Stimulated activated CD4-positive, alpha-beta T cell treated with anti-CD3 and anti-CD28 coated beads, Interleukin-1b, Interleukin-23, amount 100 ng/mL, for 4 hours (primary cell): ENCODE measurements around the gene BRD8.
A peak's percentile ranks its signal among the peaks of the same experiment; 100 is the strongest.
"Not testable (repeated sequence)": the region's sequence is repeated elsewhere in the genome, so short reads cannot be mapped to it uniquely, and the experiment has no call there.

Experiments used
- DNase-seq, 2 donors: peaks; one replicate each; pipeline ENCODE4 v3.0.0-alpha.2; 2020; ENCODE audit warnings: low read depth in 2 of 2

The BRD8 gene

DNA sequence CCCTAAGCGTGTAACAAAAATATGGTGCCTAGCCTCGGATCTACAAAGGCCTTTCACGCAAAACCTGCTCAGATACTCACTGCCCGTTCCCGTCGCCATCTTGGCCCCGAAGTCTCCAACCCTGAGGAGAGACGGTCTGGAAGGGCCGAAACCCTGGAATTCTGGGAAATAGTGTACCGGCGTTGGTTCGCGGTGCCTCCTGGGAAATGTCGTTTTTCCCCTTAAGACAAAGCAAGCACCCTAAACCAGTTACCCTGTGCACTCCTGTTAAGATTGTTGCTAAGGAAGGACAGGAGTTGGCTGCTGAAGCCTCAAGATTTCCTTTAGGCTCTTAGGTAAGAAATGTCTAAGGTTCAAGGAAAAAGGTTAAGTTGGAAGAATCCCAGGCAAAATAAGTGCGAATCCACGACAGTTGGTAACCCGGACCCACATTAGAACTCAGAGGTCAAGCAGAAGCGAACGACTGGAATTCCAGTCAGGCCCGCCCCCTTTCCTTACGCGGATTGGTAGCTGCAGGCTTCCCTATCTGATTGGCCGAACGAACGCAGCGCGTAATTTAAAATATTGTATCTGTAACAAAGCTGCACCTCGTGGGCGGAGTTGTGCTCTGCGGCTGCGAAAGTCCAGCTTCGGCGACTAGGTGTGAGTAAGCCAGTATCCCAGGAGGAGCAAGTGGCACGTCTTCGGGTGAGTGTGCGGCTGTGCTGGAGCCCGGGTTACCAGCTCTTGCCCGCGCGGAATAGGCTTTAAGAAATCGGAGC lies at the start of gene BRD8, which contains the start of gene KIF20A:
TSS of gene BRD8 (minus strand) at position 115 of the 761 bp plus-strand sequence. CDS start at position 99, 16 bp downstream.
TSS of gene KIF20A (plus strand) at position 597 of the 761 bp plus-strand sequence. CDS start 569 bp downstream, outside the sequence.
- DNase-seq: peak; percentile 70 to 76

GRCh38 chr5:138226910-138227309 lies 48.5 kb upstream of the BRD8 start:
- no peak for DNase-seq

- DNase-seq: no peak
Measured at GRCh38 chr5:138224712-138225111, 46.3 kb upstream of the BRD8 start.

DNA sequence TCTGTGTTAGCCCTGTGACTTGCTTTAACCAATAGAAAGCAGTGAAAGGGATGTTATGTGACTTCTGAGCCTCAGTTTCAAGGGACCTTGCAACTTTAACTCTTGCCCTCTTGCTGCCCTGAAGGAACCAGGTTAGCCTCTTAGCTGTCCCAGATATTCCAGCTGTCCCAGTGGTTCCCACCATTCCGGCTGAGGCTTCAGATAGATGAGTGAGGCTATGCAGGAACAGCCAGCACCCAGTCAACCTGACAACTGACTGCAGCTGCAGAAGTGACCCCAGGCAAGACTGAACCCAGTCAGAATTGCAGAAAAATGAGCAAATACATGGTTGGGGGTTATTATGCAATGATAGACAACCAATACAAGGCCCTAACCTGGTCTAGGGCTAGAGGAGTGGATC lies 45.1 kb upstream of the BRD8 start:
- DNase-seq: no peak

GRCh38 chr5:138216799-138217198 lies 38.4 kb upstream of the BRD8 start:
- DNase-seq: no peak

GRCh38 chr5:138213161-138214029 lies 35.0 kb upstream of the BRD8 start, which contains the start of gene CDC23:
Gene CDC23, minus strand, starts transcription at chr5:138213323. Its CDS starts 11 bp downstream, at chr5:138213312.
- peak; percentile 75 to 83 for DNase-seq

DNA sequence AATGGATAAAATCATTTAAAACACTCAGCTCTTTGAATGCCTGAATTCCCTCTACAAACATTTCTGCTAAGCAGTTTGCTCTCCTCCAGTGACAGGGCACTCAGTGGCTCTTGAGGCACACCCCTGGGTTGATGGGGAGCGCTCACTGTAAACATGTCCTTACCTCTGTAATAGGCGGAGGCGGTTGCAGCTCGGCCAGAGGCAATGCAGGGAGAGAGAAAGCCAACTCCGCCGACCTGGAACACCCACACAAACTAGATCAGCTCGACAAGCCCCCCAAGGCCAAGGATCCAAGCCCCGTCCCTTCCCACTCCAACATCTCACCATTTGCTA lies 34.4 kb upstream of the BRD8 start:
- DNase-seq: no peak

- DNase-seq: no peak
Measured at GRCh38 chr5:138210985-138211384, 32.6 kb upstream of the BRD8 start.

DNA sequence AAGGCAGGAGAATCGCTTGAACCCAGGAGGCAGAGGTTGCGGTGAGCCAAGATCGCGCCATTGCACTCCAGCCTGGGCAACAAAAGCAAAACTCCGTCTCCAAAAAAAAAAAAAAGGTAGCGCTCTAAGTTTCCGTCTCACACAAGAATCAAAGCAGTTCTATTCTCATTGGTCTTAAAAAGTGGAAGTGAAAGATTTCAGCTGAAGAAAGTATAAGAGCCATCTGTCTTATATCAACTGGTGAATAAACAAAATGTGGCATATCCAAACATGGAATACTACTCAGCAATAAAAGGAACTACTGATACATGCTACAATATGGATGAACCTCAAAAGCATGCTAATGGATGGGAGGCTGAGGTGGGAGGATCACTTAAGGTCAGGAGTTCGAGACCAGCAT lies 15.4 kb upstream of the BRD8 start:
- not testable (repeated sequence) for DNase-seq

- no peak for DNase-seq
Measured at GRCh38 chr5:138192826-138193225, 14.4 kb upstream of the BRD8 start.

- DNase-seq: no peak
Measured at GRCh38 chr5:138188626-138189025, 10.2 kb upstream of the BRD8 start.

- DNase-seq: no peak
Measured at GRCh38 chr5:138186002-138186447, 7.6 kb upstream of the BRD8 start.

DNA sequence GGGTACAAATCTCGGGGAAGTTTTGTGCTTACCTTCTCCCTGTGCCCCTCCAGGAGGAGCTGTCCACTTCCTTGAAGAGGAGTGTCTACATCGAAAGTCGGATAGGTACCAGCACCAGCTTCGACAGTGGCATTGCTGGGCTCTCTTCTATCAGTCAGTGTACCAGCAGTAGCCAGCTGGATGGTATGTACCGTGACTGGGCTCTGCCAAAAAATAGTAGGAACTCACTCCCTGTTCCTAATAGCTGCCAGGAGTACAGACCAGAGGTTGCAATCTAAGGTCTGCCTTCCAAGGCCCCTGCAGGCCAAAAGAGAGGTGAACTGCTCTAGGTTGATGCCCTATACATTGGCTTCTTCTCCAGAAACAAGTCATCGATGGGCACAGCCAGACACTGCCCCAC lies 4.4 kb upstream of the BRD8 start:
- DNase-seq: no peak

GRCh38 chr5:138180841-138181240 lies 2.4 kb upstream of the BRD8 start:
- DNase-seq: no peak

DNA sequence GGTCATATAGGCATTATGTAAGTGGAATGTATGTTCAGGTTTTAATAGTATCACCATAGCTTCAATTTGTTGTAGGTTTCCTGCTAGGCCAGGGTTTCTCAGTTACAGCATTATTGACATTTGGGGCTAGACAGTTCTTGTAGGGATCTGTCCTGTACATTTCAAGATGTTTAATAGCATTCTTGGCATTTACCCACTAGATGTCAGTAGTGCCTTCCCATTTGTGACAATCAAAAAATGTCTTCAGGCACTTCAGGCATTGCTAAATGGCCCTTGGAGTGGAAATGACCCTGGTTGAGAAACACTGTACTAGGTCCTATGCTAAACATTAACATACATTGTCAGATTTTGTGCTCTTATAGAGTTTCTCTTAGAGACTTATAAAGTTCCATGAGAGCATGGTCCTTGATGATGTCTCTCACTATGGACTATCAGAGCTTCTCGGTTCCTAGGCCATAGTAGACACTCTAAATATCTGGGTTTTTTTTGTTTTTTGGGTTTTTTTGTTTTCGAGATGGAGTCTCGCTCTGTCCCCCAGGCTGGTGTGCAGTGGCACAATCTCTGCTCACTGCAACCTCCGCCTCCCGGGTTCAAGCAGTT lies 1.9 kb upstream of the BRD8 start:
- DNase-seq: no peak

GRCh38 chr5:138179277-138179857 lies 937 bp upstream of the BRD8 start:
- DNase-seq: no peak

DNA sequence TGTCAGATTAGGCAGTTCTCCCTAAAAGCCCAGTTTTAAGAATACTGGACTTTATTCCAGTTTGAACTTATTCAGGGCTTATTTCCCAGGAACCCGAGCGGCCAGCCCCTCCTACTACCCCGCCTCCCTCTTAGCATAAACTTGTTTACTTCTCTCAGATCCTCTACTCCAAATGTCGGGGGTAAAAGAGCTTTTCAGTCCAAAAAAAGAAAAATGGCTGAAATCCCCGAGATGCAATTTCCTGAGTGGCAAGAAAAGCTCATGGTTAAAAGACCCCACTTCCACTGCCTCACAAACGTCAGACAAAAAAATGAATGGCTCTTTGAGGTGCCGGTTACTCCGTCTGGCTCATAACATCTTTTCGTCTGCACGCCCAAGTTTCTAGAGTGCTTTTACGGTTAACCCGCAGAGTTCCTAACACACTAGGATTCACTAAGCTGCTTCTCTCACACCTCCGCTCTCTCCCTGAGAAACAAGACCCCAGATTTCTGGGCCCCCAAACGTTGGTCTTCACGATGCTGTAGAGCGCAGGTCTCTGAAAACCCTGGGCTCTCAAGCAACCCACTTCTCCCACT lies 402 bp downstream of the BRD8 start:
- DNase-seq: peak in 1 of 2 donors; percentile 5

DNA sequence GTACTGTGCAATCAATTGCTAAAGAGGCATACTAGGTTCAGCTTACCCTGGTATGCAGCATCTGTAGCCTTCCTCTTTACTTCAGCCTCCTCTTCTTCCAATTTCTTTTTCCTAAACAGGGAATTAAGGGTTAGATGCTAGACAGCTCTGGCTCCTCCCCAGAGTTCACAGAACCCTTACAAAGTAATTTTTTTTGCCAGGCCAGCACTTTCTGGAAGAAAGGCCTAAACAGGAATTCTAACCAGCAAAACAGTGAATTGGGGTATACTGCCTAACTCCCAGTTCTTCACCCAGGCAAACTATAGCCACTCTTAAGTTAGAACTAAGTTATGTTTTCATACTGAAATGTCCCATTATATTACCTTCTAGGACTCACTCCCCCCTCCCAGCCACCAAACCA lies 8.1 kb downstream of the BRD8 start:
- no peak for DNase-seq

DNA sequence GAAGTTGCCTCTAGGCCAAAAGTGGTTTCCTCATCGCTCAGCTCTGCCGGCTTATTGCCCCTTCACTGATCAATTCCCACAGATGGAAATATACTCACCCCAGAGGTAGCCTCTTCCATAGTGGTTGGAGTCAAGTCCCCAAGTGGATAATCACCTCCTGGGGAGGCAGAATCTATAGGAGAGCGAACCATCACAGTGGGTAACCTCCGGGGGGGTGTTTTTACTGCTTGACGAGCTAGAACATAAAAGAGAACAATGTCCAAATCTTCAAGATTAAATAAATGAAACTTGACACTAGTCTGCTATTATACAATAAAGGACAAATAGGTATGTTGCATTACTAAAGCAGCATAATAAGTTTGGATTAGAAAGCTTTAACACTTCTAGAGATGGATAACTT lies 9.3 kb downstream of the BRD8 start:
- no peak for DNase-seq

DNA sequence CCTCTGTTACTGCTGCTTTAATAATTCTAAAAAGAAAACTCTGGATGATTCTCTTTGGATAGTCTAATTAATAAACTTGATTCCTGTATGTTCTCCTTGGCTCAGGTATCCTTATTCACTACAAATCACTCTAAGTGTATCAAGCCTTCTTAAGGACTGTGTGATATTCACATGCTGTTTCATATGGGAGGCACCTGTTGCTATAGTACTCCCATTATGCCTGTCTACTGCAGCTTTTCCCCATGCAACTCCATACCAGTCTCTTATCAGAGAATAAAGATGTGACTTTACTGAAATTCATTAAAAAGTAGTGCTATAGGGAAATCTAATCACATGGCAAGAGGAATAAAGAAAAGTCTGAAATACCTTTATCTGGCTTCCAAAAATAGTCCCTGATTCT lies 14.7 kb downstream of the BRD8 start:
- no peak for DNase-seq

DNA sequence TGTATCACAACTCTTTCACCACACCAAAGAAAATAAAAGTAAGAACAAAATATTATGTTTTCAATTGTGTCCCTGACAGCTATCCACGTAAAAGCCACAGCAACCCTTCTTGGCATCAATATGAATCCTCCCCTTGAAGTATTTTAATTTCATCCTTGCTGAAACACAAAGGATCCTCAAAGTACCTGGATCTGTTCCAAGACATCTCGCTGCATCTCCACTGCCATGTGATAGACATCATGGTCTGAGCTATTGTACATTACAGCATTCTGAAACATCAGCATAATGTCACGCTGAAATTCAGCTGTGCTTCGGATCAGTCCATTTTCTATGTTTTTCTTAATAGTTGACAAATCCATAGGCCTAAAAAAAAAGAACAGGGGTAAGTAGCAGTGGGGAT lies 17.7 kb downstream of the BRD8 start:
- DNase-seq: no peak

GRCh38 chr5:138159666-138160065 lies 18.8 kb downstream of the BRD8 start:
- no peak for DNase-seq
